GM19438 (cell line): ENCODE measurements around the gene IL1RAP.
A peak's percentile ranks its signal among the peaks of the same experiment; 100 is the strongest.
"Not testable (repeated sequence)": the region's sequence is repeated elsewhere in the genome, so short reads cannot be mapped to it uniquely, and the experiment has no call there.

Experiments used
- ATAC-seq: cut with Tn5 transposase; IDR thresholded peaks from one replicate; pipeline ENCODE4 v1.9.1; 2021; ENCODE audit warnings: low read depth; ENCODE audit not compliant: unreplicated experiment

Gene IL1RAP, protein sequence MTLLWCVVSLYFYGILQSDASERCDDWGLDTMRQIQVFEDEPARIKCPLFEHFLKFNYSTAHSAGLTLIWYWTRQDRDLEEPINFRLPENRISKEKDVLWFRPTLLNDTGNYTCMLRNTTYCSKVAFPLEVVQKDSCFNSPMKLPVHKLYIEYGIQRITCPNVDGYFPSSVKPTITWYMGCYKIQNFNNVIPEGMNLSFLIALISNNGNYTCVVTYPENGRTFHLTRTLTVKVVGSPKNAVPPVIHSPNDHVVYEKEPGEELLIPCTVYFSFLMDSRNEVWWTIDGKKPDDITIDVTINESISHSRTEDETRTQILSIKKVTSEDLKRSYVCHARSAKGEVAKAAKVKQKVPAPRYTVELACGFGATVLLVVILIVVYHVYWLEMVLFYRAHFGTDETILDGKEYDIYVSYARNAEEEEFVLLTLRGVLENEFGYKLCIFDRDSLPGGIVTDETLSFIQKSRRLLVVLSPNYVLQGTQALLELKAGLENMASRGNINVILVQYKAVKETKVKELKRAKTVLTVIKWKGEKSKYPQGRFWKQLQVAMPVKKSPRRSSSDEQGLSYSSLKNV

DNA sequence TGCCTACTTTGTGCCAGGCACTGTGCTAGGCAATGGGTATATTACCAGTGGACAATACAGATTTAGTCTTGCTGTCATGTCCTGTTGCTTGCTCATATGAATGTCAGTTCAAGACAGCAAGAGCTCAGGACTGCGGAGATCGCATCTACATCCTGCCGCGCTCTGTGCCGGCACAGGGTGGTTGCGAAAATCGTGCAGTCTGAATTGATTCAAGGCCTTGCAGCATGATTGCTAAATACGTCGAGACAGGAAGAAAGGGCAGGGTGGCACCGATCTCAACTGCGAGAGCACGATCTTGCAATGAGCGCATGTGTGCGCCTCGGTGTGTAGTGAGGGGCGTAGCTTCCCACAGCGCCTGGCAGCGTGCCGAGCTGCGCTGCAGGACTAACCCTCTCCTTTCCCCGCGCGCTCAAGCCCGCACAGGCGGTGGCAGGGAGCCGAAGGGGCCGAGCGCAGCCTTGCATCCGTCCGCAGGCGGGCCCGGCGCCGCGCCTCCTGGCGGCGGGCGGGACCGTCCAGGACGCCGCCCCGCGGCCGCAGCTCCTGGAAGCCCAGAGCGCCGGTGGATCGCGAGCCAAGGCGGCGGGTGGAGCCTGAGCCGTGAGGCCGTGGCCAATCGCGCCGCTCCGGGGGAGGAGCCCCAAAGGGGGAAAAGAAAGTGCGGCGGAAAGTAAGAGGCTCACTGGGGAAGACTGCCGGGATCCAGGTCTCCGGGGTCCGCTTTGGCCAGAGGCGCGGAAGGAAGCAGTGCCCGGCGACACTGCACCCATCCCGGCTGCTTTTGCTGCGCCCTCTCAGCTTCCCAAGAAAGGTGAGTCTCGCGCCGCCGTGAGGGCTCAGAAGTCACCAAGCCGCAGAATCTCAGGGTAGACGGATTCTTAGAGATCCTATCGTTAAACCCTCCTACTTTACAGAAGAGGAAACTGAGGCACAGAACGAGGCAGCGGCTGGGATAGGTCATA, at the start of gene IL1RAP:
IL1RAP (plus strand) TSS at position 677 of the 962 bp plus-strand sequence. CDS start 50,205 bp downstream, outside the sequence.
- peak; percentile 98 for ATAC-seq

DNA sequence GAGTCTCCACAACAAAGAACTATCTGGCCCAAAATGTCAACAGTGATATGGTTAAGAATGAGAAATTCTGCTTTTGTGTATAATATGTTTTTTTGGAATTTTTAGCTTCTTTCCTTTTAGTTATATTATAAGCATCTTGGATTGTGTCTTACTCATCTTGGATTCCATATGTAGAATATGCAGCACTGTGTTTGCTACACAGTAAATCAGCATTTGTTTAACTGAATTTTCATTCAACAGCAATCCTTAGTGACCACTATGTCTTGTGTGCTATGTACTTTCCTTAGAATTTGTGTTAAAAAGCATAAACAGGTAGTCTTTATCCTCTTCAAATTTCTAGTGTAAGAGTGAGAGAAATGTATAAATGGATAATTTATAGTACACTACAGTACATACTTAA, 46.0 kb upstream of the IL1RAP start:
- ATAC-seq, result no peak

DNA sequence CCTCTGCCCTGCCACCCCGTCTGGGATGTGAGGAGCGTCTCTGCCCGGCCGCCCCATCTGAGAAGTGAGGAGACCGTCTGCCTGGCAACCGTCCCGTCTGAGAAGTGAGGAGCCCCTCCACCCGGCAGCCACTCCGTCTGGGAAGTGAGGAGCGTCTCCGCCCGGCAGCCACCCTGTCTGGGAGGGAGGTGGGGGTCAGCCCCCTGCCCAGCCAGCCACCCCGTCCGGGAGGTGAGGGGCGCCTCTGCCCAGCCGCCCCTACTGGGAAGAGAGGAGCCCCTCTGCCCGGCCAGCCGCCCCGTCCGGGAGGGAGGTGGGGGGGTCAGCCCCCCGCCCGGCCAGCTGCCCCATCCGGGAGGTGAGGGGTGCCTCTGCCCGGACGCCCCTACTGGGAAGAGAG, 40.6 kb upstream of the IL1RAP start:
- ATAC-seq, result not testable (repeated sequence)

DNA sequence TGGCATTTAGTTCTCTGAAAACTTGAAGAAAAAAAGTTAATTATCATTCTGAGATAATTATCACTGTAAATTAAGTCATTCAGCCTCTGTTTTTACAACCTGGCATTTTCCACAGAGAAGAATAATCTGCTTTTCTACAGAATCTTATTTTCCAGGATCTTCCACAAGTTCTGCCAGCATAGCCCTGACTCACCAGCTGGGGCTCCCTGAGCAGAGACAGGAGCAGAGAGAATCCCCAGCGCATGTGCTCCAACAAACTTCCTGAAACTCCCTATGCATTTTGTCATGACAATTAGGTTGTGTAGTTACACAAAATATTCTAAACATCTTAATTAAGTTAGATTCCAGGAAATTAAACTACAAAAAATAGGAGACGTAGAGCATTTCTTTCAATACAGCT, 32.1 kb upstream of the IL1RAP start:
- ATAC-seq, result no peak

DNA sequence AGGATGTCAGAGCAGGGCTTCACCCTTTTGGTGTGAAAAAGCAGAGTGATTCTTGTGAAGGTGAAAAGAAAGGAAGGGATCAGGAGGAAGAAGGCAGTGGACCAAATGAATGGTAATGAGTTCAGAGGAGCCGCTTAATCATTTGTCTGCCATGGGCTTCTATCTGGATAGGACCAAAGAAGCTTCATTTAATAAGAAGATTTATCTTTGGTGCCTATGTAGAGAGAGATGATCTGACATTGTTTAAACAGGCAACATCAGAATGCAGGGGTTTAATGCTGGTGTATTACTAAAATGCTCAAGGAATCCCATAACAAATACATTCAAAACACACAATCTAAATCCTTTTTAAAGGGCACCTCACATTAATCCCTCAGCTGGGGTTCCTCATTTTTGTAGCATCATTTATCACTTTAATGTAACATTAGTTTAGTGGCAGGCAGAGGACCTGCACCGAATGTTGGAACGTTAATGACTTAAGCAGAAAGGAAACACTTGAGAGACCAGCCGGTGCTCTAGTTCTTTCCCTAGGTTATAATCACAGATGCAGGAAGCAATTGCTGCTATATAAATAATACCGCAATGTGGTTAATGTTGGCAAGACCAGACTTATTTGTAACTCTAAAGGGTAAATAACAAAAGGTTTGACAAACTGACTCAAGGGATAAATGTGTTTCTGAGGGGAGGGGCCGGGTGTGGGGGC, 27.9 kb upstream of the IL1RAP start:
- no peak for ATAC-seq

DNA sequence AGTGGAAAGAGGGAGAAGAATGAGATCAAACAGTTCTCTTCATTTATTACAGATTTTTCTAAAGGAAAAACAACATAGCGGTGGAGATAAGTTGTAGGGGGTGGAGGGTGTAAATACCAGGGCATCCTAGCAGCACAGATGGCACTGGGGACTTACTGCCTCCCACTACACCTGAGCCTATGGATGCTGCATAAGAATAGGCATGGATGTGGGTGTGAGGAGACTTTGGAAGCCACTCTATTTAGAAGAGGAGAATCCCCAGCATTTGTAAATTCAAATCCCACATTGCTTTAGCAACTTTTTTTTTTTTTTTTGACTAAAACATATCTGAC, 27.4 kb upstream of the IL1RAP start:
- ATAC-seq, result no peak

DNA sequence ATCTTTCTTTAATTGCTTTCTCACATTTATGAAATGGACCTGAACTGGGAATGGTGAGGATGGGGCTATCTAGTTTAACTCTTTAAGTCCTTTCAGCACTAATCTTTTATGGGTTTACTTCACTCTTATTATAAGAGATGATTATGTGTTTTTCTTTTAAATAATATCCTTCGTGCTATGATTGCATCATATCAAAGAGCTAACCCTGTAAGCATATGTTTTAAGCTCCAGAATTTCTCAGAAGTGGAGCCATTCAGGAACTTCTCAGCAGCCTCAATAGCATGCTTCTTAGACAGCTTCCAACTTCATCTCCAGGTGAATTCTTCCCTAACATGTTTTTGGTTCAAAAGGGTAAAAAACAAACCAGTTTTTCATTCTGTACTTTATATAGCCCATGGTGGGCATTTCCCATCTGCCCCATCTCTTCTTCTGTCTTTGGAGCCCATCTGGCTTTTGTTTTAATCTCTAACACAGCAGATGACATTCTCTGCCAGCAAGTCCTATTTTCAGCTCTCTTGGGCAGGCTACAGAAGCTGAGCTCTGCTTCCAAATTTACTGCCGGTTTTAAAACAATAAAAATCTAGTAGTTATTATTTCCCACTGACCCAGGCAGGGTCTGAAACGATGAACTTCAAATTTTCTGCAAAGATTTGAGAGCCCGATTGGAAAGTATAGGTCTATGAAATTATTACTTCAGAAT, 26.8 kb upstream of the IL1RAP start:
- no peak for ATAC-seq

DNA sequence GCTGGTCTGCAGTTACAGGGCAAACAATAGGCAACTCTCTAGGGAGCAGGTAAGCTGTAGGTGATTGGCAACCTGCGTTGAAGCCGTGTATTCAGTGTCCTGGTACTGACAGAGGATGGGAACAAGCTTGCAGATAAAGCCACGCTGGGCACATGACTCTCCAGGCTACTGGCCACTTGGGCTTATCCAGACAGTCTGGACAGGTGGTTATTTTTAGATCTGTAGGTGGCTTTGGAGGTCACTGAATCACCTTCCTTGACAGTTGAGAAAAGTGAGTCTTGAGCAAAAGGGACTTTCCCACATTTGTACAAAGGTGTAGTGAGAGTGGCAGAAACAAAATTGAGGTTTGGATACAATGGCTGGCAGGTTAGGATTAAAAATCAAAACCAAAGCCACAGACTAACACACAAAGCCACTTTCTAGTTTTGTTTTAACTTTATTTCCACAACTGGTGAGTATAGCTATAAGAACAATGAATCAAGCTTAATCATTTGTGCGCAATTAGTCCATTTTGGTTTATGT, 22.3 kb upstream of the IL1RAP start:
- ATAC-seq, result no peak

DNA sequence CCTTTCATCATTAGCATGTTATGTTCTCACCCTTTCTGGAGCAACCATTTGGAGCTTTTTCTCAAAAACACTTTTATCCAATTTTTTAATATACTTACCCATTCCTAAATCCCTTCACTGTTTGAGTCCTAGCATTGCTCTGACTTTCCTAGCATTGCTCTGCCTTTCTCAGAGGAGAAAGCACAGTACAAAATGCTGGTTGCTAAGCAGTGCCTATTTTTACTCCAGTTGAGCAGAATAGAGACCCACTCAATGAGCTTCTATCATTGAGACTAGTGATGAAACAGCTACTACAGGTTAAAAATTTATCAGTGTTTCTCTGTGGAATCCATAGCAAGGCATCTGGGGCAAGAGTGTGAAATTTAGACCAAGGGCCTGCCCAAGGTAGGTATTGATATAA, 21.8 kb upstream of the IL1RAP start:
- ATAC-seq, result no peak

DNA sequence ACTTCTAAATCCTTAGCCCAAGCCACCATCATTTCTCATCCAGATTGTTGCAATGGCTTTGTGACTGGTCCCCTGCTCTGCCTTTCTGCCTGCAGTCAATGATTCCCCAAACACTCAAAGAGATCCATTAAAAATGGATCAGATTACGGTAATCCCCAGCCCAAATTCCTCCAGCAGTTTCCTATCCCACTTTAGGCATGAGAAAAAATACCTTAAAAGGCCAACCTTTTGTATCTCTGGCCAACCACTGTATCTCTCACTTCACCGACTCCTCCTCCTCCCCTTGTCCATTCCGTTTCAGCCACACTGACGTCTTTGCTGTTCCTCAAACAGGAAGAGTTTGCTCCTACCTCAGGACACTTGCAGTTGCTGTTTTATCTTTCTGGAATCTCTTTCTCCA, 20.9 kb upstream of the IL1RAP start:
- ATAC-seq, result no peak

DNA sequence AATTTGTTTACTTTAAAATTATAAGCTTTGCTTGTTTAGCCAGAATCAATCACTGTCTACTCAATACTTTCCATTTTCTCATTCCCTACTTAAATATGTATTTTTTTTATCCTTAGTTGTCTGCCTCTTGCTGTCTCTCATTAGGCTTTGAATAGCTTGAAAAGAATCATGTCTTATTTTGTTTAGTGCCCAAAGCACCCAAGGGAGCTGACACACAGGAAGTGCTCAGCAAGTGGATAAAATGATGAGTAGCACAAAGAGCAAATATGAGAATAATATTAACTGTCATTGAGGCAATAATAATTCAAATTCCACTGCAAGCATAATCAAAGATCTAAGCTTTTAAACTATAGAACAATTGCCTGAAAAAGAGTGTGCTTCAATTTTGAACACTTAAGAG, 19.0 kb upstream of the IL1RAP start:
- no peak for ATAC-seq

DNA sequence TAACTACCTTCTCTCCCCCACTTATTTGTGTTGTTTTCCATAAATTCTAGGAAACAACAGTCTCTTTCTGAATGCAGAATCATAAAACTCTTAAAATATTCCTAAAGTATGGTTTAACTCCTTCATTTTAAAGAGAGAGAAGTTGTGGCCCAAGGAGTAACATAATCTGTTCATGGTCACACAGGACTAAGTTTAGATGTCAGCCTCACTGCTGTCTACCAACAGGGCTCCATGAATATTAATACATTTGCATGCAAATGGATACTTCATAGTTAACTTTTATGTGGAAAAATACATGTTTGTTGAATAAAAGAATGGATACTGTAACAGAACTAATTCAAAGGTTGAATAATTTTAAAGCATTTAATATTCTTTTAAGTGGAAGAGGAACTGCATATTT, 18.5 kb upstream of the IL1RAP start:
- ATAC-seq, result no peak

DNA sequence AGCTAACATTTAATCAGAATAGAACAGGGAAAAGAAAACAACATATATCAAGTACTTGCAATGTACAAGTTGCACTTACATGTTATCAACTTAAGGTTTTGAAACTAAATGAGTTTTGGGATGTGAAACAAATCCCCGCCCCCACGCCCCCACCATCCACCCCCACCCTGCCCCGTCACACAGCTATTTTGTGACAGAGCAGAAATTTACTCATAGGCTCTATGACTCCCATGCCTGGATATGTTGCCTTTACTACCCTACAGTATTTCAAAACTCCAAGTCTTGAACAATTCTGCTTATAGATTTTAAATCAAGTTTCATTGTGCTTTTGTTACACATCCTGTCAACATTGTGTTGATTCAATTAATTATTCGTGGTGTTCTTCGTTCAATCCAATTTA, 18.1 kb upstream of the IL1RAP start:
- no peak for ATAC-seq

DNA sequence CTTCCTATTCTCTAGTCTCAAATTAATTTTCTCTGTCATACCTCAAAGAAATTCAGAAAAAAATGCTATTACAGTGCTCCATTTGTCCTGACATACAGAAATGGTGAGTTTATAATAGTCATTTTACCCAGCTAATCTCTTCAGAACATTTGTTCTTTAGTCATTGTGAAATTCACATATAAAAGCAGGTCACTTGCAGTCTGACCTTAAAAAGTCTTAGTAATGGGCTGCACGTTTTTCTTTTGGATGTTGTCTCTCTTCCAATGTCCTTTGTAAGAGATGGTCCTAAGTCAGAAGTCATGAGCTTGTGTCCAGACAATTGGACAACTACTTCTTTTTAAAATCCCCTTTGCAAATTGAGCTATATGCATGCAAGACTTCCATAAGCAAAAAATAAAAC, 17.0 kb upstream of the IL1RAP start:
- no peak for ATAC-seq

DNA sequence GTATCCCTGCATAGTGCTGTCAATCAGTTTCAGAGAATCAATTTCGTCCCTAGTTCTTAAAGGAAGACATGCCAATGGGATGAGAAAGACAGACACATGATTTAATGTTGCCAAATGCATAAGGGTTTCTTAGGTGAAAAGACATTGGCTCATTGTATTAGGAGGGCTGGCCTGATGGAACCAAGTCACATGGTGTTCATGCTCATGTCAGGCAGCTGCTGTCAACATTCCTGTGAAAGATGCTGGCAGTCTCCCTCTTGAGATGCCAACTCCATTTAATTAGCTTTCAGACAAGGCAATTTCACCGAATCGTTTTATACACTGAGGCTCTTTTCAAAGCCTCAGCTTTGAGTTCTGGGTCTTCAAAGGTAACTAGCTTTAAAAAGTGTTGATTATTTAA, 16.1 kb upstream of the IL1RAP start:
- ATAC-seq, result no peak

DNA sequence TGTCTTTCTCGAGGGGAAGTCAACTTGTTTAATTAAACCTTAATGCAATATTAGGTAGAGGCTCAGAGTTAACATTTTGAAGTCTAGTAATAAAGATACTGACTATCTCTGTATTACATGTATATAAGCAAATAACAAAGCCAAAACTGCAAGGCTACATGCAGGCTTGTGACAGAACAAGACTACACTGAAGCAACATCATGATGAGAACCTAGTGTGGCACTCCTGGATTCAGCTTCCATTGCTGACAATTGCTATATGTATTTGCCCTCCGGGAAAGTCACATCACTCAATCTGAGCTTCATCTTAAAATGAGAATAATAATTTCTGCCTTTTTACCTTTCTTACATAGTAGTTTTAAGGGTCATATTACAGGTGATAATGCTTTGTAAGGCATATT, 15.6 kb upstream of the IL1RAP start:
- ATAC-seq, result no peak

DNA sequence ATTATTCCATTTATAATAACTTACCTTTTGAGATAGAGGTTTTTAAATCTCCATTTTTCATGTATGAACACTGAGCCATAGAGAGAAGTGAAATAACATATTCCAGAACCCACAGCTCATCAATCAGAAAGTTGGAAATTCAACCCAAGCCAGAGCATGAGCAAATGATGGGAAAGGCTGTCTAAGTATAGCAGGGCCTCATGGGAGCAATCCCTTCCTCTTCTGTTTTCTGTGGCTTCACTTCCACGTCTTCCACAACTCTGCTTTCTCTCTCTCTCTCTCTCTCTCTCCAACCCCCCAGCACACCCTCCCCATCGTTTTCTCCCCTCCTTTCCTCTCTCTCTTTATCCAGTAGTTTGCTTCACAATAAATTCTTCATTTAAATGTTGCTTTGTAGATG, 14.8 kb upstream of the IL1RAP start:
- no peak for ATAC-seq

DNA sequence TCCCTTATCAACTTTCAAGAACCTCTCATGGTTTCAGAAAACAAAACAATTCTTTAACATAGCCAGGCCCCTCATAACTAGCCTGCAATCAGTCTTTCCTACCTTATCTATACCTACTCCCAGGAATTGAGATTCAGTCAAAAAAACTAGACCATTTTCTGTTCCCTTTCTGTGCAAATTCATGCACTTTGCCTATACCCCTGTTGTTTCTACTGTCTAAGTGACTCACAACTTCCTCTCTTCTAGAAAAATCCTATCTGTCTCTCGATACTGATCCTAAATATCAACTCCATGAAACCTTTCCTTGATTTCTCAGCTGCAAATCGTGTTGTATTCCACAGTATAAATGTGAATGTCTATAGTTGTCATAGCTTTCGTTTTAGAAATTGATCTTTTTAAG, 10.9 kb upstream of the IL1RAP start:
- ATAC-seq, result no peak

DNA sequence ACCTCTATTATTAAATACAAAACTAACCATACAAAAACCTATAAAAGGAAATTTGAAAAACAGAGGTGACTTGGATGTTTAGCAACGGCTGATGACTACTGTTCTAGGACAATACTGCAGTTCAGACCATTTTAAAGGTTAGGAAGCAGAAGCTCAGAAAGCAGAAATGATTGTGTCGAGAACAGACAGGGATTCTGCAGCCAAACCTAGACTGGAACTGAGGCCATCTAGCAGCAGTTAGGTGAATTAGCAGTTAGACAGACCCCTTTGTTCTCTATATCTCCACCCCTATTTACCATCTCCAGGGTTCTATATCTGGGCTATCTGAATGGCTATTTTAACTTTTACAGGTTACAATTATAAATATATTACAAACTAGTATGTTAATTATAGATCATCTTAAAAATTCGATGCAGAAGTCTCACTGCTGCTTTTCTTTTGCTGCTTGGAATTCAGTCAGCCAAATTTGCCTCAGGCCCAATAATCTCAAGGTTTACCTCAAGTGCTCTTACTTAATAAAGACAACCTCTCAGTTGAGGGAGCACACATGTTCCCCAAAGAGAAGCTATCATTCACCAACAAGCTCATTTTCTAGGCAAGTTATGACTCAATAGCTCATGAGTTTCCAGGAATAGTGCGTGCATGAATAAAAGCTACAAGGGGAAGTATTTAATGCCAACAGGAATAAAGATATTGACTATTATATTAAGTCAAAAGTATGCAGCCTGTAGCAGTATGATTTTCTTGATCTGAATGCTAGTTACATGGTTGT, 9.3 kb upstream of the IL1RAP start:
- no peak for ATAC-seq
